Fibroblast of gingiva (primary cell): ENCODE data around the gene PSENEN.

Experiments used
- DNase-seq: peaks from one replicate; pipeline ENCODE4 v3.0.0-alpha.2; 2011; ENCODE audit warnings: low read depth

Gene PSENEN

DNA sequence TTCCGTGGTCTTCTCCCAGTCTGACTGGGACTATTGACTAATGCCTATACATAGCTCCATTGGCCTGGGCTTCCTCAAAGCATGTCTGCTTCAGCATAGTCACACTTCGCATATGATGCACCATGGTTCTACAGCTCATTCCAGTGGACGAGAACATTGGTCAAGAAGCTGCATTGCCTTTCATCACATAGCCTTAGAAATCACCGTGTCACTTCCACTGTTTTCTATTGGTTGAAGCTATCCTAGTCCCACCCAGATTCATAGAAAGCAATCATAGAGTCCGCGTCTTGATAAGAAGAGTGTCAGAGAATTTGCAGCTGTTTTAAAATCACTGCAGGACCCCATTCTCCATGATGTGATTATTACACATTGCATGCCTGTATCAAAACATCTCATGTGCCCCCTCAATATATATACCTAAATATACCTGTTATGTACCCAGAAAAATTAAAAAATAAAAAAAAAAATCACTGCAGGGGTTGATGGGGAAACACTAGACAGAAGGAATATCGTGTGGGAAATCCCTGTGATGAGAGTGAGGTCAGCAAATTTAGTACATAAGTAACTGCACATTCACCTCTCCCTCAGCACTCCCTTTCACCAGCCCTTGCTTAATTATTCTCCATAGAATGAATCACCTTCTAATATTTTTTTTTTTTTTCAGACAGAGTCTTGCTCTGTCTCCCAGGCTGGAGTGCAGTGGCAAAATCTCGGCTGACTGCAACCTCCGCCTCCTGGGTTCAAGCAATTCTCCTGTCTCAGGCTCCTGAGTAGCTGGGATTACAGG is 27.8 kb downstream of the PSENEN start:
- no peak for DNase-seq

DNA sequence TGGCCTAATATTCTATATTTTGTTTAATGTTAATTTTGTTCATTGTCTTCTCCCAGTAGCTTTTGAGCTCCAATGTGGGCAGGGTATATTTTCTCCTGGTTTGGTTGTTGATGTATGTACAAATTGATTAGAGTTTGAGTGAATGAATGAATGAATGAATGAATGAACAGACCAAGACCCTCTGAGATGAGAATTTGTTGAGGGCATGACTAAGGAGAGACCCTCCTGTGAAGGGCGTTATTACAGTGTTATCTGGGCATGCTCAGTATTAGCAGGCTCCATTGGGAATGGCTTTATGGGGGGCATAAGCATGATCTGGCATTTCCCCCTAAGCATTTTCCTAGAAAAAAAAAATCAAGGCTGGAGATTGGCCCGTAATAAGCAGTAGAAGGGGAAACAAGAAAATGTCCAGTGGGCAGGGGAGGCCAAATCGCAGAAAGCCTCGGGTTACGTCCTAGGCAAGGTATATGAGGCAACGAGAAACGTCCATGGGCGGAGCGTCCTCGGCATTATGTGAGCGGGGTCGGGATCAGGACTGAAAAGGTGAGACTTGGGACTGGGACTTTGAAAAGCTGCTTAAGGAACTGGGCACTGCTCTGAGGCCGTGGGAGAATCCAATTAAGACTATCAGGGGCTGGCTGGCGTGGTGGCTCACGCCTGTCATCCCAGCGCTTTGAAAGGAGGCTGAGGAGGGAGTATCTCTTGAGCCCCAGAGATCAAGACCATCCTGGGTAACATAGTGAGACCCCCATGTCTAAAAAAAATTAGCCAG is 29.0 kb downstream of the PSENEN start:
- DNase-seq, result no peak

DNA sequence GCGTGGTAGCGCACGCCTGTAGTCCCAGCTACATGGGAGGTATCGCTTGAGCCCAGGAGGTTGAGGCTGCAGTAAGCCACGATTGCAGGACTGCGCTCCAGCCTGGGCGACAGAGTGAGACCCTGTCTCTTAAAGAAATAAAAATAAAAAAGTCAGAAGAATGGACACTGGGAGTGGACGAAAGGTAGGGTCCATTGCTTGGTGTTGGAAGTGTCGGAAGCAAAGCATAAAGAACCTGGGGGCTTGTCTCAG is 29.5 kb downstream of the PSENEN start:
- DNase-seq, result no peak

DNA sequence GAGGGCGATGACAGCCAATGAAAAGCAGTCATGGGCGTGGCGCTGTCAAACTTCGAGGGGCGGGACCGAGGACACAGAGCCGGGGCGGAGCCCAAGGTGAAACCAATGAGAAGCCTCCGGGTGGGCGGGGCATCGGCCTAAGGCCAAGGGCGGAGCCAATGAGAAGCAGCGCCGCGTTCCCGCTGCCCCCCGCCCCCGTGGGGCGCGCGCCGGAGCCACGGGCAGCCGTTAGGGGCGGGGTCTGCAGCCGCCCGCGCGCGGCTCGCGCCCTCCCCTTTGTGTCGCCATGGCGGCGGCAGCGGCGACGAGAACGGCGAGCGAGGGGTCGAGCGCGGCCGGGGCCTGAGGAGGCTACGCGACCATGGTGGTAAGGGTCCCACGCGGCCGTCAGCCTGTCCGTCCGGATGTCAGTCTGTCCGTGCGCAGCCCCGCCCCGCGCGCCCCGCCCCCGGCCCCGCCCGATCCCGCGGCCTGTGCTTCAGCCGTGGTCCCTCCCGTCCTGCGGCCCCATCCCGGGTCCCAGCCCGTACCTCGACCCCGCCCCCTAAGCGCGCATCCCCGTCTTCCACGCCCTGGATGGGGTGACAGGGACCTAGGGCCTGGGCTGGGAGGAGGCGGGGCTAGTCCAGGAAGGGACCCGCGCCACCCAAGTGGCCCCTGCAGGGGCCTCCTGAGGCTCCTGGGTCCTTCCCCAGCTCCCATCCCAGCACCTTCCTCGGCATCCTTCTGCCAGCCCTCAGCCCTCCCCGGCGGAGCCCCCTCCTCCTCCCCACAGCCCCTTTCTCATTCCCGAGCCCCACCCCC is 30.0 kb downstream of the PSENEN start, which contains the start of gene ARHGAP33:
Gene ARHGAP33 (plus strand): TSS at position 267 of the 804 bp plus-strand sequence. CDS start 95 bp downstream, at position 362.
- DNase-seq, result peak; percentile 91

DNA sequence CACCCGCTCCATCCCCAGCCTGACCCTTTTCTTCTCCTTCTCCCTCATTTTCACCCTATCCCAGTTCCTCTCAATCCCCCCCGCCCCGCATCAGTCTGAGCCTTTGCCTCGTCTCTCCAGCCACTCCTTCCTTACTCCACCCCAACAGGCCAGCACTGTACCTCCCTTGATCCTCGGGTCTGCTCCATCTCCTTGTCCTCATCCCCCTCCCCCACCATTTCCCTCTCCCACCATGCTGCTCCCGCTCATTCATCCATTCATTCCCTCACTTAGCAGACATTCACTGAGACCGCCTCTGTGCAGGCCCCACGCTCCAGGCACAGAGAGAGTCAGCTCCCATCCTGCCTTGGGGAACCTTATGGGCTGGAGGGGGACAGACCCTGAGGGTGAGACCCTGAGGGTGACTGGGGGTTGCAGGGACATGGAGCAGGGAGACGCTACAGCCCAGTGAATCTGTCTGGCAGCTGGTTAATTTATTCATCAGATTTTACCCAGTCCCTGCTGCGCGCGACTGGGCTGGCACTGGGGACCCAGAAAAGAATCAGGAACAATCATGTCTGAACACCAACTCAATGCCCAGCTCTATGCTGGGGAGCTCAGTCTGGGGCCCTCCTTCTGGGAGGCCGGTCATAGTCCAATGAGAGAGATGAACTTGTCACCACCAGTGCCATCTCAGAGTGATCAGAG is 30.8 kb downstream of the PSENEN start:
- no peak for DNase-seq

DNA sequence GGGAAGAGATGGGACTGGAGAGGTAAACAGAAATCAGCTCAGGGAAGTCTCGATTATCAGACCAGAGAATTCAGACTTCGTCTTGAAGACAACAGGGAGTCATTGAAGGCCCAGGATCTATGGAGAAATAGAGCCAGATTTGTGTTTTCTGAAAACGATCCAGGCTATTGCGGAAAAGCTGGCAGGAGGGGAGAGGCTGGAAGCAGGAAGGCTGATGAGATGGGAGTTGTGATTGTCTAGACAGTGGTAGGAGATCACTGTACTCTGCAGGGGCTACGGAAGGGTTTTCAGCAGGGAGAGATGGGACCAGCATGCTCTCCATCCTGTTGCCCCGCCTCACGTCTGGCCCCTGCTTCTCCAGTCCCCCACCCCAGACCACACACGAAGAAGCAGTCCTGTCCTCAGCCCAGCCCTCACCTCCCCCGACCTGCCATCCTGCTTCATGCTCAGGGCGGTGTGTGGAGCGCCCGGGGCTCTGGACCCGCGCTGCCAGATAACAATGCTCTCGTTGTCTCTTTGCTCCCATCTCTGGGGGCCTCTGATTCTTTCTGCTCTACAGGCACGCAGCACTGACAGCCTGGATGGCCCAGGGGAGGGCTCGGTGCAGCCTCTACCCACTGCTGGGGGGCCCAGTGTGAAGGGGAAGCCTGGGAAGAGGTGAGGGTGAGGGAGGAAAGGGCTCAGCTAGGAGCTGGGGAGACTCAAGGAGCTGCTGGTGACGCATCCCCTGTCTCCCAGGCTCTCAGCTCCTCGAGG is 31.8 kb downstream of the PSENEN start:
- no peak for DNase-seq

DNA sequence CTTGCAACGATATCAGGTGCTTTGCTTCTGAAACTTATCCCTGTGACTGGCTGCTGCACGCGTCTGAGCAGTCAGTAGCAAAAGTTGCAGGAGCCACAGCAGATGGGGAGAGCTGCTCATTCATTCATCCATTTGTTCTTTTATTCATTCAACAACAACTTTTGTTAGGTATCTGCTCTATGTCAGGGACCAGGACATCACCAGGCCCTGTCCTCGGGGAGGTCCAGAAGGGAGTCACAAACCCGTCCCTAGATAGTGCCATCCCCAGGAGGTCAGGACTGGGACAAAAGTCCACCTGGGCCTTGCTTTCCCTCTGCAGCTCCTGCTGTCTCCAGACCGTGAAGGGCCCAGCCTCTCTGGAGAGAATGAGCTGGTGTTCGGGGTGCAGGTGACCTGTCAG is 32.5 kb downstream of the PSENEN start:
- no peak for DNase-seq

DNA sequence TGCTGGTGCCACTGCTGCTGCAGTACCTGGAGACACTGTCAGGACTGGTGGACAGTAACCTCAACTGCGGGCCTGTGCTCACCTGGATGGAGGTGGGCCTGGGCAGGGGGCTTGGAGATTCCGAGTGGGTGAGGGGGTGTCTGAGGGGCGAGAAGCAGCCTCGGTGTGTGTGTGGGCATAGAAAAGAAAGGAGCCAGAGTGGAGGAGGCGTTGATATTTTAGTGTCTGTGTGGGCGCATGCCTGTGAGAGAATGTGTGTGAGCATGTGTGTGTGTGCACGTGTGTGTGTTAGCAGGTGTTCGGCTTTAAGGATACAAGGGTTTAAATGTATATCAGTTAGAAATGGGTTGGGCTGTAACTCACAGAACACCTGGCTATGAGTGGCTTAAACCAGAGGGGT is 33.6 kb downstream of the PSENEN start:
- no peak for DNase-seq

DNA sequence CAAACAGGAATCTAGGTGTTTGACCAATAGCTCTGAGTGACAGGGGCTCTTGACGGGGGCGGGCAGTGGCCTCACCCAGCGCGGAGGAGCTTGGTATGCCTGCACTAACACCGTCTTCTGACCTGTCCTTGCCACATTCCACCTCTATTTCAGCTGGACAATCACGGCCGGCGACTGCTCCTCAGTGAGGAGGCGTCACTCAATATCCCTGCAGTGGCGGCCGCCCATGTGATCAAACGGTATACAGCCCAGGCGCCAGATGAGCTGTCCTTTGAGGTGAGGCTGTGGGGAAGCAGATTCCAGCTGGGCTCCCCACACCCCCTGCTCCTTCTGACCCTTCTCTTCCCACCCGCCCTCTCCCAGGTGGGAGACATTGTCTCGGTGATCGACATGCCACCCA is 34.6 kb downstream of the PSENEN start:
- DNase-seq, result no peak

DNA sequence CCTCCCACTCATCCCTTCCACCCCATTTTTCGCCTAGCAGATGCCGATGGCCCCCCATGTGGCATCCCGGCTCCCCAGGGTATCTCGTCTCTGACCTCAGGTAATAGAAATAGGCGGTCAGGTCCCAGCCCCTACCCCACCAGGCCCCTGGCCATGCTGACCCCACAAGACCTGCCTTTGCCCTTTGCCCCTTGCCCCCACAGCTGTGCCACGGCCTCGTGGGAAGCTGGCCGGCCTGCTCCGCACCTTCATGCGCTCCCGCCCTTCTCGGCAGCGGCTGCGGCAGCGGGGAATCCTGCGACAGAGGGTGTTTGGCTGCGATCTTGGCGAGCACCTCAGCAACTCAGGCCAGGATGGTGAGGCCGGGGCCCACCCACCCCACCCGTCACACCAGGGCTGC is 35.3 kb downstream of the PSENEN start:
- no peak for DNase-seq

DNA sequence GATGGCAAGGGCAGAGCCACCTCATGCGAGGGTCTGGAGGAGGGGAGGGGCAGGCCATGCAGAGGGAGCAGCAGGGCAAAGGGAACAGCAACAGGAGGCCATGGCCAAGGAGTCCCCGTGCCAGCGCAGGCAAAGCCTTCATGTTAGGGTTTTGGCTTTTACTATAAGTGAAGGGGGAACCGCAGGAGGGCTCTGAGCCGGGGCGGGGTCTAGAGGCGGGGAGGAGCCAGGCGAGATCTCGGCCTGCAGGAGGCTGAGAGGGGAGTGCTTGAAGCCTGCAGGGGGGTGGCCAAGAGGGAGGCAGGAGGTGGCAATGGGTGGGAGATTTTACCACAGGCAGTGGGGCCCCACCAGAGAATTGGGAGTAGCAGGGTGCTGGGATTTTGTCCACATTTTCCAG is 36.2 kb downstream of the PSENEN start:
- no peak for DNase-seq

DNA sequence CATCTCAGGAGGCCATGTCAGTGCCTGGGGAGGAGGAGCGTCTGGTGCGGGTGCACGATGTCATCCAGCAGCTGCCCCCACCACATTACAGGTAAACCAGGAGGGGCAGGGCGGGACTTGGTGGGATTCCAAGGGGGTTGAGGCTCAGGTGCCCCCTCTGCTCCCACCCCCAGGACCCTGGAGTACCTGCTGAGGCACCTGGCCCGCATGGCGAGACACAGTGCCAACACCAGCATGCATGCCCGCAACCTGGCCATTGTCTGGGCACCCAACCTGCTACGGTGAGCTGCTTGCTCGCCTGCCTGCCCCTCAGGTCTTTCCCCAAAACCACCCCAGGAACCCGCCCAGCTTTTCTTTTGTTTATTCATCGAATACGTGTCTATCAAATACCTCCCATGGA is 37.1 kb downstream of the PSENEN start:
- DNase-seq, result no peak

DNA sequence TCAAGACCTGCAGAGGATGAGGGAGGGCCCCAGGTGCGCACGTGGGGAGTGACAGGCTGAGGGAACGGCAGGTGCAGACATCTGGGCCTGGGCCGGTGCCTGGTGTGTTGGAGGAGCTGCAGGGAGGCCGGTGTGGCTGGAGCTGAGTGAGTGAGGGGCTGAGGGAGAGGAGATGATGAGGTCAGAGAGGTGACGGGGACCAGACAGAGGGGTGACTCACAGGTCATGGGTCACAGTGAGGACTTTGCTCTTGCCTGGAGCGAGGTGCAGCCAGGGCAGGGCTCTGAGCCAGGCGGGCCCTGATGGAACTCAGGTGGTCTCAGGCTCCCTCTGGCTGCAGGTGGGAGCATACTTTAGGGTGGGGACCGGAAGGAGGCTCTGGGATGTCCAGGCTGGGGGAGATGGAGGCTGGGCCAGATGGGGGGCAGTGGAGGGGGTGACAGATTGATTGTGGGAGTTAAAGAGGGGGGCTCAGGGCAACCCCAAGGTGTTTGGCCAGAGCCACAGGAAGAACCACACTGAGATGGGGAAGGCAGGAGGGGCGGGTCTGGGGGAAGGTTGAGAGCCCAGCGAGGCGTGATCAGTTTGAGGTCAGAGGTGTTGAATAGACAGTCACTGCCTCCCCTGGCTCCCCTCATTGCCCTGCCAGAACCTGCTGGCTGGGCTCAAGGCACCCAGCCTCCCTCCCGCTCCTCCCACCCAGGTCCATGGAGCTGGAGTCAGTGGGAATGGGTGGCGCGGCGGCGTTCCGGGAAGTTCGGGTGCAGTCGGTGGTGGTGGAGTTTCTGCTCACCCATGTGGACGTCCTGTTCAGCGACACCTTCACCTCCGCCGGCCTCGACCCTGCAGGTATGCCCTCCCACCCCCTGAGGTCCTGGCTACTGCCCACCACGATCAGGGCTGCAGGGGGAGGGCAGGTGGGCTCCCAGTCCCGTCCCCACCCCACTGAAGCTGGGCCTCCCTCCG is 38.3 kb downstream of the PSENEN start:
- no peak for DNase-seq

DNA sequence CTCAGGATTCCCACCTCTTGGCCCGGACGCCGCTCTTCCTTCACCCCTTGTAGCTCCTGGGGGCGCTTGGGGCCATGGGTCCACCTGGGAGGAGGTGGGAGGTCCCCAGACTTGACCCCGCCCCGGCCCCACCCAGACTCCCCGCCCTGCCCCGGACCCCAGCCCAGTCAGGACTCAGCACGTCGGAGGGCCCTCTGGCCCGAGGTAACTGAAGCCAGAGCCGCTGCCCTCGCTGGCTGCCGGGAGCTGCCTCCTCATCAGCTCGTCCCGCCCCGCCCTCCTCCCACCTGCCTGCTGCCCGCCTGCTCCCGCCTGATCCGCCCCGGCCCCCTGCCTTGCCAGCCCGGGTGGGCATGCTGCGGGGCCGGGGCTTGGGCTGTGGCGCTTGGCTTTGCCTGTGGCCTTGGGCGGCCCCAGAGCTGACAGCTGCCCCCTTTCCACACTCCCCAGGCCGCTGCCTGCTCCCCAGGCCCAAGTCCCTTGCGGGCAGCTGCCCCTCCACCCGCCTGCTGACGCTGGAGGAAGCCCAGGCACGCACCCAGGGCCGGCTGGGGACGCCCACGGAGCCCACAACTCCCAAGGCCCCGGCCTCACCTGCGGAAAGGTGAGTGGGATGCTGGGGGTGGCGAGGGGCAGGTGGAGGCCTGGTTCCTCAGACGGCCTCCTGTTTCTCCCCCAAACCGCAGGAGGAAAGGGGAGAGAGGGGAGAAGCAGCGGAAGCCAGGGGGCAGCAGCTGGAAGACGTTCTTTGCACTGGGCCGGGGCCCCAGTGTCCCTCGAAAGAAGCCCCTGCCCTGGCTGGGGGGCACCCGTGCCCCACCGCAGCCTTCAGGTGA is 39.3 kb downstream of the PSENEN start:
- no peak for DNase-seq

DNA sequence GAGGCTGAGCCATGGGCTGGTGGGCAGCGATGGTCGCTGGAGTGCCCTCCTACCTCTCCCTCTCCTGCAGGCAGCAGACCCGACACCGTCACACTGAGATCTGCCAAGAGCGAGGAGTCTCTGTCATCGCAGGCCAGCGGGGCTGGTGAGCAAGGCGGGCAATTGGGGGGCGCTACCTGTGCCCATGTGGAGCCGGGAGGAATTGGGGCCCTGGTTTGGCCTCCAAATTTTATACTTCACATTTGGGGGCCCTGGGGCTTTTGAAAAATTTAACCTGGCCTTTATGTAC is 39.8 kb downstream of the PSENEN start:
- DNase-seq, result no peak

DNA sequence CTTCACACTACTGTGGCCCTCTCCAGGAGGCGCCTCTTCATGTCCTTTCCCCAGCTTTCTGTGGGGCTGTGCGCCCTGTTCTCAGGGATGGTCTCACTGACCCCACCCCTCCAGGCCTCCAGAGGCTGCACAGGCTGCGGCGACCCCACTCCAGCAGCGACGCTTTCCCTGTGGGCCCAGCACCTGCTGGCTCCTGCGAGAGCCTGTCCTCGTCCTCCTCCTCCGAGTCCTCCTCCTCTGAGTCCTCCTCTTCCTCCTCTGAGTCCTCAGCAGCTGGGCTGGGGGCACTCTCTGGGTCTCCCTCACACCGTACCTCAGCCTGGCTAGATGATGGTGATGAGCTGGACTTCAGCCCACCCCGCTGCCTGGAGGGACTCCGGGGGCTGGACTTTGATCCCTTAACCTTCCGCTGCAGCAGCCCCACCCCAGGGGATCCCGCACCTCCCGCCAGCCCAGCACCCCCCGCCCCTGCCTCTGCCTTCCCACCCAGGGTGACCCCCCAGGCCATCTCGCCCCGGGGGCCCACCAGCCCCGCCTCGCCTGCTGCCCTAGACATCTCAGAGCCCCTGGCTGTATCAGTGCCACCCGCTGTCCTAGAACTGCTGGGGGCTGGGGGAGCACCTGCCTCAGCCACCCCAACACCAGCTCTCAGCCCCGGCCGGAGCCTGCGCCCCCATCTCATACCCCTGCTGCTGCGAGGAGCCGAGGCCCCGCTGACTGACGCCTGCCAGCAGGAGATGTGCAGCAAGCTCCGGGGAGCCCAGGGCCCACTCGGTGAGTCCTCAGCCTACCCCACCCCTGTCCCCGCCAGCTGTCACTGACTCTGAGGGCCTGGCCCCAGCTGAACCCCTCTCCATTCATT is 41.1 kb downstream of the PSENEN start:
- no peak for DNase-seq

DNA sequence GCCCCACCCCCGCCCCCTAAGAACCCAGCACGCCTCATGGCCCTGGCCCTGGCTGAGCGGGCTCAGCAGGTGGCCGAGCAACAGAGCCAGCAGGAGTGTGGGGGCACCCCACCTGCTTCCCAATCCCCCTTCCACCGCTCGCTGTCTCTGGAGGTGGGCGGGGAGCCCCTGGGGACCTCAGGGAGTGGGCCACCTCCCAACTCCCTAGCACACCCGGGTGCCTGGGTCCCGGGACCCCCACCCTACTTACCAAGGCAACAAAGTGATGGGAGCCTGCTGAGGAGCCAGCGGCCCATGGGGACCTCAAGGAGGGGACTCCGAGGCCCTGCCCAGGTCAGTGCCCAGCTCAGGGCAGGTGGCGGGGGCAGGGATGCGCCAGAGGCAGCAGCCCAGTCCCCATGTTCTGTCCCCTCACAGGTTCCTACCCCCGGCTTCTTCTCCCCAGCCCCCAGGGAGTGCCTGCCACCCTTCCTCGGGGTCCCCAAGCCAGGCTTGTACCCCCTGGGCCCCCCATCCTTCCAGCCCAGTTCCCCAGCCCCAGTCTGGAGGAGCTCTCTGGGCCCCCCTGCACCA is 41.9 kb downstream of the PSENEN start:
- no peak for DNase-seq

DNA sequence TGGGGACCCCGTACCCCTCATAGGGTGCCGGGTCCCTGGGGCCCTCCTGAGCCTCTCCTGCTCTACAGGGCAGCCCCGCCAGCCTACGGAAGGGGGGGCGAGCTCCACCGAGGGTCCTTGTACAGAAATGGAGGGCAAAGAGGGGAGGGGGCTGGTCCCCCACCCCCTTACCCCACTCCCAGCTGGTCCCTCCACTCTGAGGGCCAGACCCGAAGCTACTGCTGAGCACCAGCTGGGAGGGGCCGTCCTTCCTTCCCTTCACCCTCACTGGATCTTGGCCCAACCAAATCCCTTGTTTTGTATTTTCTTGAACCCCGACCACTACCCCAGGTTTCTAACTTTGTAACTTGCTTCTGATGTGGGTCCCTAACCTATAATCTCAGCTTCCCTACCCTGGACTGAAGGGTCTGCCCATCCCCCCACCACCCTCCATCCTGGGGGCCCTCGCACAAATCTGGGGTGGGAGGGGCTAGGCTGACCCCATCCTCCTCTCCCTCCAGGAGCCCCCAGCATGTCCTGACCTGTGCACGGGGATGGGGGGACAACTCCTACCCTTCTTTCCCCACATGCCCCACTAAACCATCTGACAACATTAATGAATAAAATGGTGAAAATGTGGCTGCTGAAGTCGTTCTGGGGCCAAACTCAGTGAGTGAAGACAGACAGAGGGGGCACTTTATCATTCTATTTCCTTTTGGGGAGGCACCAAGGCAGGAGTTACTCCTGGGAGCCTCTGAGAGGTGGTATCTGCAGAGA is 42.9 kb downstream of the PSENEN start:
- DNase-seq, result no peak
